Activated naive CD8-positive, alpha-beta T cell treated with anti-CD3 and anti-CD28 coated beads, Interleukin-2, amount 50 U/mL, for 24 hours (primary cell): ENCODE measurements around the gene CDH4.

Experiments used
- ATAC-seq: fragments of 150-1000 bp; cut with Tn5 transposase; one replicate; pipeline ENCODE4 v1.10.0; 2021
- DNase-seq: peaks from one replicate; pipeline ENCODE4 v3.0.0; 2021
- H3K27ac Mint-ChIP-seq: one replicate; pipeline ENCODE4 v1.8.0; 2021; ENCODE audit warnings: mild to moderate bottlenecking, mixed read lengths
- H3K27me3 Mint-ChIP-seq: one replicate; pipeline ENCODE4 v1.8.0; 2021; ENCODE audit warnings: mixed read lengths
- H3K36me3 Mint-ChIP-seq: one replicate; pipeline ENCODE4 v1.8.0; 2021; ENCODE audit warnings: low read depth, mixed read lengths
- H3K4me1 Mint-ChIP-seq: one replicate; pipeline ENCODE4 v1.8.0; 2021; ENCODE audit warnings: mixed read lengths
- H3K4me3 Mint-ChIP-seq: one replicate; pipeline ENCODE4 v1.8.0; 2021; ENCODE audit warnings: mild to moderate bottlenecking, moderate library complexity, mixed read lengths
- H3K9me3 Mint-ChIP-seq: one replicate; pipeline ENCODE4 v1.8.0; 2021; ENCODE audit warnings: mixed read lengths

The CDH4 gene

DNA sequence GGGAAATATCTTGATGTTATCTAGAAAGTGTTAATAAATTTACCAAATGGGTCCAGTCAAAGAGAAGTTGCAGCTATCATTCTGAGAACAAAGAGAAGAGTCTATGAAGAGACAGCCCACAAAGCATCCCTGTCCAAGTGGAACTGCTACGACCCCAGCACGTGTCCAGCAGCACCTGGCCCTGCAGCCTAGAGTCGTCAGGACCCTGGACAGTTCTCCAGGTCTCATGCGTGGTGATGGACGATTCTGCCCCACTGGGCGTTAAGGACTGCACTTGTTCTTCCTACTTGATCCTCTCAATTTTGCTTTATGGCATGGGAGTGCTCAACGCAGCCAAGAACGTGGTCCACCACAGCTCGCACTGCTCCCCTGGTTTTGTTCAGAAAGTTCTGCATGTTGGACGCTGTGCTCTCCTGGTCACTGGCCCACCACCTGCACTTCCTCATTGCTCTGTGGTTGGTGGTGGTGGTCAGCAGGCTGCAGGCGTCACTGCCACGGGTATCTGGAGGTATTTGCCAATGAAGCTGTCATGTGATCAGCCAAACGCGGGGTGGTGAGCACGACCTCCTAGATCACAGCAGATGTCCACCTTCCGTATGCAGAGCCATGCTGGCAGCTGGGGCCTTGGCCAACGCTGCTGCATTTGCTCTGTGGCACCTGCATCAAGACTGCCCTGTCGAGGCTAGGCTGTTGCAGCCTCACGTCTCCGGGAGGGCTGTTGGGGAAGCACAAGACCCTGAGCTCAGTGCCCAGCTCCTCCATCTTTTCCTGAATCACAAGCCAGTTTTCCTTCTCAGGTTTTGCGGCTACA, 356.4 kb downstream of the CDH4 start:
- ATAC-seq (no peak), DNase-seq (no peak)
- no peak overlapping the region for H3K27ac Mint-ChIP-seq
- H3K4me3 Mint-ChIP-seq, result no peak overlapping the region
- peaks cover 8% of the 10 kb centered on the region for H3K9me3 Mint-ChIP-seq
- H3K27me3 Mint-ChIP-seq, result no peaks in the 10 kb centered on the region
- H3K36me3 Mint-ChIP-seq, result no peaks in the 10 kb centered on the region
- H3K4me1 Mint-ChIP-seq, result no peaks in the 10 kb centered on the region

DNA sequence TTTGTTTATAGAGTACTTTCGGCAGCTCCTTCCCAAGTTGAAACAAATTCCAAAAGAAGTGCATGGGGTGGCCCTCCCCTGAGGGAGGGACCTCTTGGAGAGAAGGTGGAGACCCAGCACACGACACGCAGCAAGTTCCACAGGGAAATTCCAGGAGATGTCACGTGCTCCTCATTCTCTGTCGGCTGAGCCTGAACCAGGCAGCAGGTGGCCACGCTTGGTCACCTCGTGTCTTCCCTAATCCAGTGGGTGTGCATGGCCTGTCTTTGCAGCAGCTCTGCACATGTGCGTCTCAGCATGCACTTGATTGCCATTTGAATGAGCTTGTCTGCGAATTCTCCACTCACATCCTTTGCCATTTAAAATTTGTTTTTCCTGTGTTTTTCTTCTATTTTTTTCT, 357.4 kb downstream of the CDH4 start:
- peaks cover 8% of the 10 kb centered on the region for H3K9me3 Mint-ChIP-seq
- no peaks in the 10 kb centered on the region for H3K27me3 Mint-ChIP-seq
- DNase-seq (no peak), ATAC-seq (no peak)
- no peaks in the 10 kb centered on the region for H3K4me1 Mint-ChIP-seq
- H3K36me3 Mint-ChIP-seq, result no peaks in the 10 kb centered on the region
- H3K27ac Mint-ChIP-seq, result no peak overlapping the region
- no peak overlapping the region for H3K4me3 Mint-ChIP-seq

DNA sequence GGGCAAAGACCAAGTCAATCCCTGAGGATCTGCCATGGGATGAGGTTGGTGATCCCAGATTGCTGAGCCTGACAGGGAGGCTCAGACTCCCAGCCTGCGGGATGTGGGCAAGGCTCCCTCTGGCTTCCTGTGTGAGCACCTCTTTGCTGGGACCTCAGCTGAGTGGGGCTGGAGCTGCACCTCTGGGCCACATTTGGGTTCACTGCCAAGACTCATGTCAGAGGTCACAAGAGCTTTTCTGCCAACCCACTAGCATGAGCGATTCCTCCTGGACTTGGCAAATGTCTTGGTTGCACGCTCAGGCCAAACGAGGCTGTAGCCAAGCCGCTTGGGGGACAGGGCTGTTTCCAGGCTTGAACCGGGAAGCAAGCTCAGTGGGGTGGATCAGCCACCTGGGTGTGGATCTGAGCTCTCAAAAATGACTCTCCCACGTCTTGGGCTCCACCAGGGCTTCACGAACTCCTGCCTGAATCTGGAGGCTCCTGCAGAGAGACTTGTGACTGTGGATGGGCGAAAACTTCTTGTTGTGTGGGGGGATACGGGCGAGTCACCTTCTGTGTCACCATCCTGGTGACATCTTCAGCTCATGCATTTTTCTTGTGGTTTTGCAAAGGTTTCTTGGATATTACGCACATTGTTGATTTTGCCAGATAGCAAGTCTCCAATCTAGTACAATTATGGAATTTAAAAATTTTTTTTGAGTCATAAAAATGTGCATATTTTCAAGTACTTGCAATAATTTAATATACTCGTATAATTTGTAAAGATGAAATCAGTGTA, 359.5 kb downstream of the CDH4 start:
- H3K9me3 Mint-ChIP-seq, result peaks cover 8% of the 10 kb centered on the region
- no peak overlapping the region for H3K4me3 Mint-ChIP-seq
- H3K27ac Mint-ChIP-seq, result no peak overlapping the region
- H3K4me1 Mint-ChIP-seq, result no peaks in the 10 kb centered on the region
- H3K27me3 Mint-ChIP-seq, result no peaks in the 10 kb centered on the region
- DNase-seq (no peak), ATAC-seq (no peak)
- H3K36me3 Mint-ChIP-seq, result no peaks in the 10 kb centered on the region

DNA sequence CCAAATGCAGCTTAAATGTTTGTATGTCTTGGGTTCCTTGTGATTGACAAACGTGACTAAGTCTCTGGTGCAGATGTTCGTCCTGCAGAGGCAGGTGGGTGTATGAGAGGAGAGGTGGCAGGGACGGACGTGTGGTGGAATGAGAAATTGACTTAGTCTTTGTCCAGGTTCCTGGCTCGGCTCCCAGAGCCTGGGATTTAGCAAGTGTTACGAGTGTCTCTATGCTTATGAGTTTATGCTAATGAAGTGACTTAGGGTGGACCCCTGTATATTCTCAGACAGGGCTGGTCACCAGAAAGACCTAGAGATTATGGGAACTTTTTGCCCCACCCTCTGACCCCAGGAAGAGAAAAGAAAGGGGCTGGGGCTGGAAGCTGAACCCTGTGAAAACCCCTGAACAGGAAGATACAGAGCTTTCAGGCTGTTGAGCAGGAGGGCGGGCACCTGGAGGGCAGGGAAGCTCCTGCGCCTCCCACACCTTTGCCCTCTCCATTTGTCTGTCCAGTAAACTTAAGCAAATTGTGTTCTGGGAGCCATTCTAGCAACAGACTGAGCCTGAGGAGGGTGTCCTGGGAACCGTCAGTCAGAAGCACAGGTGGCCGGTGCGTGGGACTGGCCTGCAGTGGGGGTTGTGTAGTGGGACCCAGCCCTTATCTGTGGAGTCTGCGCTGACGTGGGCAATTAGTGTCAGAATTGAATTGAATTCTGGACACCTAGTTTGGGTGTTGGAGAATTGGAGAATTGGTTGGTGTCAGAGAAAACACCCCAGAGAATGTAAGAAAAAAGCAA, 362.1 kb downstream of the CDH4 start:
- DNase-seq (no peak), ATAC-seq (no peak)
- Mint-ChIP-seq H3K9me3 (peaks cover 8% of the 10 kb centered on the region), H3K36me3 (no peaks in the 10 kb centered on the region), H3K27ac (no peak overlapping the region), H3K27me3 (no peaks in the 10 kb centered on the region), H3K4me1 (no peaks in the 10 kb centered on the region), H3K4me3 (no peak overlapping the region)

DNA sequence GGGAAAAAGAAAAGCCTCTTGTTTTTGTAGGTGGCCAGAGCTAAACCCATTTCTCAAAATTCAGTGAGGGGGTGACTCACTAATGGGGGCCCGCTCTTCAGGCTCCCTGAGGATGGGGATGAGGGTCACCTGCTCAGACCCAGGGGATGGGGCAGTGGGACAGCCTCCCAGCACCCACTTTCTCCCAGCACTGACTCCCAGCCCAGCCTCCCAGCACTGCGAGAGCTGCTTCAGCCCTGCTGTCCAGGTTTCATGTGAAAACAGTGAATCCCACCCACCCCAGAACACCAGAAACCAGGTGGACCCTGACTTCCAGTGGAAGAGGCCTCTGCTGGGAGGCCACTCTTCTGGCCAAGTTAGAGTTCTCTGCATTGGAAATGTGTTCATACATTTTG, 362.6 kb downstream of the CDH4 start:
- Mint-ChIP-seq H3K4me3 (no peak overlapping the region), H3K27ac (no peak overlapping the region), H3K27me3 (no peaks in the 10 kb centered on the region), H3K4me1 (no peaks in the 10 kb centered on the region), H3K36me3 (no peaks in the 10 kb centered on the region), H3K9me3 (peaks cover 8% of the 10 kb centered on the region)
- ATAC-seq (no peak), DNase-seq (no peak)

DNA sequence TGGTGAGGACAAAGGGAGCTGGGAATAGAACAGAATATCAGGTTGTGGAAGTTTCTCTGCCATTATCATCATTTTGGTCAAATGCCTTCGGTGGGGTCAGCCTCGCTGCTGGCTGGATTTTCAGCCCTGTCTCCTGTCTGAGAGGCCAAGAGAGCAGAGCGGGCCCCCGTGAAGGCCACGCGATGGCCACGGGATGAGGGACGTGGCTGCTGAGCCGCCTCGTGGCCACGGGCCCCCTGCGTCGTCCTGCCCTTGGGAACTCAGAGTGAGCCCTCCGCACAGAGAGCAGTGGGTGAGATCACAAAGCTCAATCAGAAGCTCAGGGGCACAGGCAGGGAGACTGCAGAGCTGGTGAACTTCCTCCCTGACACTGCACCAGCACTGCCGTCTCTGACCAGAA, 363.7 kb downstream of the CDH4 start:
- no peaks in the 10 kb centered on the region for H3K4me1 Mint-ChIP-seq
- no peak overlapping the region for H3K4me3 Mint-ChIP-seq
- DNase-seq, result no peak
- no peak overlapping the region for H3K27ac Mint-ChIP-seq
- no peaks in the 10 kb centered on the region for H3K9me3 Mint-ChIP-seq
- no peak for ATAC-seq
- H3K36me3 Mint-ChIP-seq, result no peaks in the 10 kb centered on the region
- H3K27me3 Mint-ChIP-seq, result no peaks in the 10 kb centered on the region

DNA sequence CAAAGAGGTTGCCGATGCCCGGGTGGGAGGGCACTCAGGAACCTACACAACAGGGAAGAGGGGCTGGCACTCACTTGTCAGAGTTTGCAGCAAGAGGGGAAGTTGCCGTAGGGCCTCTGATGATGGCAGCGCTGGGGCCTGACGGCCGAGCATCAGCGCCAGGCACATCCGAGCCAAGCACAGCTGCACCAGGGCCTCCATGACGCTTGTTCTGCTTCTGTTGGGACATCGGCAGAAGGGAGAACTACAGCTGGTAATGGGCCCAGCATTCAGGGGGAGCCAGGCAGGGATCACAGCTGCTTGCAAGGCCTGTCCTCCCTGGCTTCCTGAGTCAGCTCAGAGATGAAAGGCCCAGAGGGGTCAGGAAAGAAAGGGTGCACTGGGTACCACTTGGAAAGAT, 367.7 kb downstream of the CDH4 start:
- Mint-ChIP-seq H3K9me3 (no peaks in the 10 kb centered on the region), H3K36me3 (no peaks in the 10 kb centered on the region), H3K4me3 (no peak overlapping the region), H3K27ac (no peak overlapping the region), H3K27me3 (no peaks in the 10 kb centered on the region), H3K4me1 (no peaks in the 10 kb centered on the region)
- DNase-seq, result no peak
- ATAC-seq, result no peak

DNA sequence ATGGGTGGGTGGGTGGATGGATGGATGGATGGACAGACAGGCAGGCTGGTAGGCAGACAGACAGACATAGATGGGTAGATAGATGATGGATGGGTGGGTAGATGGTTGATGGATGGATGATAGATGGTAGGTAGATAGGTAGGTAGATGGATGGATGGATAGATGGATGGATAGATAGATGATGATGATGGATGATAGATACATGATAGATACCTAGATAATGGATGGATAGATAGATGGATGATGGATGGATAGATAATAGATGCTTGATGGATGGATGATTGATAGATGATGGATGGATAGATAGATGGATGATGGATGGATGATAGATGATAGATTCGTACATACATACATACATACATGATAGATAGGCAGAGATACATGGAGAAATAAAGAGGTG, 368.1 kb downstream of the CDH4 start:
- DNase-seq (no peak), ATAC-seq (no peak)
- Mint-ChIP-seq H3K4me3 (no peak overlapping the region), H3K36me3 (no peaks in the 10 kb centered on the region), H3K27me3 (no peaks in the 10 kb centered on the region), H3K4me1 (no peaks in the 10 kb centered on the region), H3K27ac (no peak overlapping the region), H3K9me3 (no peaks in the 10 kb centered on the region)

DNA sequence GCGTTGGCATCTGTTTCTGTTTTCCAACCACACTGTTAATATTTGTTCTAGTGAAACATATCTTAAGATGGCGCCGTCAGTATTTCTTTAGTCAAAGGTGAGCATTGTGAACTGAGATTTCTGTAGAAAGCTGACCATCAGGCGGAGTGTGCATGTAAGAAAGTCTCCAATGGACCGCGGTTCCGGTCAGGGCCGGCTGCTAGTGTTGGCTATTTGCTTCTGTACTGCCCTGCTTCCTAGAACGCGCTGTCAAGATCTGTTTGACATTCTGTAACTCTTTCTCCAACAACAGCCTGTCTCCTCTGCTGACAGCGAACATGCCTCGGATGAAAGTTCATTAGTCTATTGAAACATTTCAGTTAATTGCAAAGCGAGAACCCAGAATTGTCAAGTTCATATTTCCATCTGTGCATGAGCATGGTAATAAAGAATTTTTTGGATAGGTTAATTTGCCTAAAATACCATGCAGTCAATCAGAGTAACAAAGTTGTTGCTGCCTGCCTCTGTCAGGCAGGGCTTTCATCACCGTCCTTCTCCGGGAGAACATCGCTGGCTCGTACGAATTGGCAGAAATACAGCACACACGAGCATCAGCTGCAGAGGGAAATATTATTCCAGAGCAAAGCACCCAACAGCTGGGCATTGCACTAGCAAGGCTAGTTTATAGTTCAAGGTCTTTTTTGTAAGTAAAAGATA, 369.1 kb downstream of the CDH4 start:
- Mint-ChIP-seq H3K4me1 (no peaks in the 10 kb centered on the region), H3K4me3 (no peak overlapping the region), H3K27me3 (no peaks in the 10 kb centered on the region), H3K9me3 (no peaks in the 10 kb centered on the region), H3K27ac (no peak overlapping the region), H3K36me3 (no peaks in the 10 kb centered on the region)
- DNase-seq, result no peak
- no peak for ATAC-seq

DNA sequence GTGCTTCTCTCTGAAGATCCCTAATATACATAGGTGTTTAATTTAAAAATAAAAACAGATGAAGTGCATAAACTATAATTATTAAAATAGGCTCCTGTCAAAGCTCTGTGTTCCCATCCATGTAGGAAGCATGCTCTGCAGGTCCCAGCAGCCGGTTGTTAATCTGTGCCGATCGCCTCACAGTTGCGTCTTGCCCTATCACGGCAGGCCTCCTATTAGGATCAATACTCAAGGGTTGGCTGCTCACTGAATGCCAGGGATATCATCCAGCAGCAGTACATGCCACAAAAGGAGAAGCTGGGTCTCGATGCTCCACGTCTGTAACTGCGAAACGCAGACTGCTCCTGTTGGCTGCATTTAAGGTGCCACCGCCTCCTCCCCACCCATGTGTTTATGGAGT, 369.8 kb downstream of the CDH4 start:
- H3K27me3 Mint-ChIP-seq, result no peaks in the 10 kb centered on the region
- DNase-seq (no peak), ATAC-seq (no peak)
- H3K4me1 Mint-ChIP-seq, result no peaks in the 10 kb centered on the region
- H3K36me3 Mint-ChIP-seq, result no peaks in the 10 kb centered on the region
- H3K4me3 Mint-ChIP-seq, result no peak overlapping the region
- H3K9me3 Mint-ChIP-seq, result no peaks in the 10 kb centered on the region
- H3K27ac Mint-ChIP-seq, result no peak overlapping the region

DNA sequence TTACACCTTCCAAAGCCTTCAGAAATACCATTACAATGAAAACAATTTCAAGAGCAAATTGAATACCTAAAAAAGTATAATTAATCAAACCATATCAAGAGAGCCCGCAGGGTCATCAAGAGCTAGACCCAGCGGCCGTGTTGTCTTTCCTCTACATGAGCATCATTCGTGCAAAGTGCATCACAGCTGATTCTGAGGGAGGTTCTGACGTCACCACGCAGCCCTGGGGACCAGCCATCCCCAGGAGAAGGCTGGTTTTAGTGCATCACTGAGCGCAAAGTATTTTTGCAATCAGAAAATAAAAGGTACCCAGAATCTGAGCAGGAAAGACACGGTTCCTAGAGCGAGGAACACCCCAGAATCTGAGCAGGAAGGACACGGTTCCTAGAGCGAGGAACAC, 371.4 kb downstream of the CDH4 start:
- no peaks in the 10 kb centered on the region for H3K9me3 Mint-ChIP-seq
- ATAC-seq (no peak), DNase-seq (no peak)
- H3K27me3 Mint-ChIP-seq, result no peaks in the 10 kb centered on the region
- H3K4me3 Mint-ChIP-seq, result no peak overlapping the region
- no peaks in the 10 kb centered on the region for H3K4me1 Mint-ChIP-seq
- H3K27ac Mint-ChIP-seq, result no peak overlapping the region
- H3K36me3 Mint-ChIP-seq, result no peaks in the 10 kb centered on the region

DNA sequence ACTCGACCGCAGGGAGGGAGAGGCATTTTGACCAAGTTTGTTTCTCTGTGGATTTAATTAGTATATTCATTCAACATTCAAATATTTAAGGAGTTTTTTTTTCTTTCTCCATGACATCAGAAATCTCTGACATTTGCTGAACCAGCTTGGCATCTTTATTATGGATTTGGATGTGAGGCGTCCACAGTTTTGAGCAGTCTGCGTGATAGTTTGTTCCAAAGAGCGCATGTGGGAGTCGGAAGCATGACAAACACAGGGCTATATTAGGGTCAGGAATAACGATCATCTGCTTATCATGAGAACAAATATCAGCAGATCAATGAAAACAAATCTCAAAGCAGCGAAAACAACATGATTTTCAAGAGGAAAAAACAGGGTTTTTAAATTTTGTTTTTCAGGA, 373.2 kb downstream of the CDH4 start:
- Mint-ChIP-seq H3K27me3 (no peaks in the 10 kb centered on the region), H3K27ac (no peak overlapping the region), H3K4me1 (no peaks in the 10 kb centered on the region), H3K9me3 (no peaks in the 10 kb centered on the region), H3K4me3 (no peak overlapping the region), H3K36me3 (no peaks in the 10 kb centered on the region)
- ATAC-seq, result no peak
- no peak for DNase-seq

DNA sequence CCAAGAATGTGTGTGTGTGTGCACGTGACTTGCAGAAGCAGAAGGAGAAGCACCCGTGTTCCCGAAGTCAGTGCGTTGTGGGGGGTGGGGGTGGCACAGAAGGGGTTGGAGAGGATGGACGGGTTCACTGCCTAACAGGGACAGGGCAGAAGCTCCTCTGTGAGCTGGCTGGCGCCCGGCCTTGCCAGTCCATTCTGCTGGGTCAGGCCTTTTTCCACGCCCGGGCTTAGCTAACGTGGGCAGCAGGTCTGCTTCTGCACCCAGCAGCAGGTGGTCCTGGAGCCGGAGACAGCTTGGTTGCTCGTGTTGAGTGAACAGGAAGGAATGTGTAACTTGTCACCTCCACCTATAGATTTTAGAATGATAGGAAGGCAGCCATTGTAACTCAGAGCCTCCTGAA, 374.4 kb downstream of the CDH4 start:
- ATAC-seq (no peak), DNase-seq (no peak)
- no peaks in the 10 kb centered on the region for H3K4me1 Mint-ChIP-seq
- H3K36me3 Mint-ChIP-seq, result no peaks in the 10 kb centered on the region
- H3K4me3 Mint-ChIP-seq, result no peak overlapping the region
- H3K9me3 Mint-ChIP-seq, result no peaks in the 10 kb centered on the region
- no peaks in the 10 kb centered on the region for H3K27me3 Mint-ChIP-seq
- no peak overlapping the region for H3K27ac Mint-ChIP-seq

DNA sequence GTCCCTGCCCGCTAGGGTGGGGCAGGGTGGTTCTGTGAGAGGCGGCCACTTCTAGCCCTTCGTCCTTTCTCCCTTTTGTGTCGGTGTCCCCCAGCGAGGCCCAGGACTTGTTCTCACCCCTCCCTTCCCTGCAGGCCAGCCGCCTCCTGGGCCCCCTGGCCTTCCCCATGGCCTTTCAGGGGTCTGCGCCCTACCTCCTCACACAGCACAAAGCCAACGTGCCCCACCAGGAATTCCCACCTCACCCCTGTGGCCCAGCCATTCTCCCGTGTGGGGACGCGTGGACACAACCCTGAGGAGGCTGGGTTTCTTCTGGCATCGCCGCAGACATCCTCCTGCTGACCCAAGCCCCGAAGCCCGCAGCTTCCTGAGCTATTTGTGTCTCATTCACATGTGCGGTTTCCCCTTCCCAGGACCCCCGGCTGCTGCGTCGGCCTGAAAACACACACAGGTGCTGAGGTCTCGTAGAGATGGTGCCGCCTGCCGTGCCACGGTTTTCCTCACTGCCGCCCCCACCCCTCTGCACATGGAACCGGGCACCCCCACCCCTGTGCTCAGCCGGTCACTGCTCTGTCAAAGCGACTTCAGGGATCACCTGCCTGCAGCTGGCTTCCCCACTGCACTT, 375.8 kb downstream of the CDH4 start:
- no peak for DNase-seq
- H3K4me1 Mint-ChIP-seq, result no peaks in the 10 kb centered on the region
- no peaks in the 10 kb centered on the region for H3K27me3 Mint-ChIP-seq
- no peaks in the 10 kb centered on the region for H3K36me3 Mint-ChIP-seq
- ATAC-seq, result no peak
- H3K27ac Mint-ChIP-seq, result no peak overlapping the region
- H3K4me3 Mint-ChIP-seq, result no peak overlapping the region
- H3K9me3 Mint-ChIP-seq, result no peaks in the 10 kb centered on the region
